A673 (cell line): ENCODE results near the gene SLC5A6. TPM values are rescaled to one million over a fixed set of nuclear protein-coding genes. Genes with fewer than 3 reads are reported as not detected.
A peak's percentile ranks its signal among the peaks of the same experiment; 100 is the strongest.

Source experiments
- BruUV-seq: library from RNA; stranded (reverse); fragments of 400-500 nt; replicated peaks from 2 replicates; lab custom pipeline; 2021; lab: Mats Ljungman, UMichigan
- CTCF ChIA-PET: fragments of 300-600 bp; sonication (Branson Sonifier 250); formaldehyde crosslinking; loops from one replicate; lab custom pipeline; 2022; ENCODE audit warnings: antibody characterized with exemption; lab: Charles Lee
- POLR2A ChIA-PET: fragments of 300-600 bp; sonication (Branson Sonifier 250); formaldehyde crosslinking; loops from one replicate; lab custom pipeline; 2022; ENCODE audit warnings: antibody characterized with exemption; ENCODE audit not compliant: low non-redundant PET; lab: Charles Lee
- DNase-seq: peaks from one replicate; pipeline ENCODE4 v3.0.0-alpha.2; 2015; ENCODE audit warnings: low spot score
- H3K27ac ChIP-seq: fragments of 200-600 bp; sonication (generic); 2 replicates; pipeline ENCODE4 v1.5.1; 2016; ENCODE audit warnings: mixed run types, low read depth, mild to moderate bottlenecking, mixed read lengths, antibody characterized with exemption, low read length; ENCODE audit not compliant: poor library complexity, severe bottlenecking
- H3K27me3 ChIP-seq: fragments of 200-600 bp; sonication (generic); replicated peaks from 2 replicates; pipeline ENCODE4 v1.6.1; 2017; ENCODE audit warnings: mixed run types, low read depth, mild to moderate bottlenecking, mixed read lengths, antibody characterized with exemption, low read length; ENCODE audit not compliant: insufficient read depth, poor library complexity
- H3K36me3 ChIP-seq: fragments of 200-600 bp; sonication (generic); 2 replicates; pipeline ENCODE4 v1.6.1; 2016; ENCODE audit warnings: mixed run types, mild to moderate bottlenecking, mixed read lengths, antibody characterized with exemption, low read length; ENCODE audit not compliant: insufficient read depth, poor library complexity, severe bottlenecking
- H3K4me1 ChIP-seq: fragments of 200-600 bp; sonication (generic); 2 replicates; pipeline ENCODE4 v1.6.1; 2017; ENCODE audit warnings: mixed run types, mild to moderate bottlenecking, mixed read lengths, antibody characterized with exemption, low read length; ENCODE audit not compliant: insufficient read depth, poor library complexity, severe bottlenecking
- H3K4me3 ChIP-seq: fragments of 200-600 bp; sonication (generic); 2 replicates; pipeline ENCODE4 v1.5.1; 2016; ENCODE audit warnings: low read depth, mixed run types, mild to moderate bottlenecking, mixed read lengths, low read length; ENCODE audit not compliant: poor library complexity, severe bottlenecking
- H3K9me3 ChIP-seq: fragments of 200-600 bp; sonication (generic); 2 replicates; pipeline ENCODE4 v1.6.1; 2016; ENCODE audit warnings: mixed run types, low read depth, mild to moderate bottlenecking, mixed read lengths, antibody characterized with exemption, low read length; ENCODE audit not compliant: poor library complexity, severe bottlenecking
- EZH2 ChIP-seq: fragments of 200-600 bp; sonication (generic); IDR thresholded peaks from 2 replicates; pipeline ENCODE4 v1.6.1; 2017; ENCODE audit warnings: borderline replicate concordance, low read depth, mild to moderate bottlenecking, mixed read lengths, antibody characterized with exemption, low read length; ENCODE audit not compliant: poor library complexity, severe bottlenecking
- intact Hi-C: fragments of 100-400 bp; cut with micrococcal nuclease; formaldehyde crosslinking; loops from one replicate; pipeline ENCODE4 v1.10.0; 2022; ENCODE audit not compliant: unreplicated experiment
- total RNA-seq: library from RNA; stranded (reverse); gene quantifications from 2 replicates; pipeline ENCODE4 v1.2.3, GENCODE V29; 2021
- TF ChIP-seq, protein P1 (sequence below): fragments of 300-800, 200-600 bp; sonication (generic); conservative IDR thresholded peaks from 2 replicates; pipeline ENCODE4 v1.5.1; 2017; ENCODE audit warnings: low read depth, mild to moderate bottlenecking, antibody characterized with exemption, low read length, moderate library complexity, mixed read lengths

The SLC5A6 gene
- total RNA-seq, 1 experiment from 2014 or later: 515 TPM

DNA sequence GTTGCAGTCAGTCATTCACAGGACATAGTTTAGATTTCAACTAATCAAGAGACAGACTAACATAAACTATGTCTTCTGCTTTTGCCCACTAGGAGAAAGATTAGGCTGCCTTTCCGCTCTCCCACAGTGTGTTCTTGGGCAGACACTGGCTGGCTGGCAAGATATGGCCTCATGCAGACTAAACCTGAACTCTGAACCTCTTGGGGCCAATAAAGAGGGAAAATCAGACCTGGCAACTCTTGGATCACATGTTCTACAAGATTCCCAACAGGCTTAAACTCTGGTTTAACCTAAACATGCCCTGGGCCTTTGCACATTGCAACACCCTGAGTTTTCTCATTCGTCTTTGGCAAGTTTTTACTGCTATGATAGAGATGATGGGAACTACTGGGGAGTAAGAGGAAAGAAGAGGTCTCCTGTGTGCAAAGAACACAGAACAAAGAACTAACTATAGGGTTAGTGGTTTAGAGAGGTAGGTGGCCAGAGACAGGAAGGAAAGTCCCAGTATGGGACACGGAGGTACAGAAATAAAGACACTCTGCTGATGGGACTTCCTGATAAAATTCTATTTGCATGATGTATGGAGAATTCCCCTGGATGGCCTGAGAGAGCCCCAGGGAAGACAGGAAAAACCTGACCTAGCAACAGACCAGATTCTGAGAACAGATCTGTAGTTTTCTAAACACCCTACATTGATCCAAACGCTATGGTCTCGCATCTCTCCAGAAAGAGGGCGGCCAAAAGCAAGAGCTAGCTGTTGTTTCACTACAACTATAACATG lies 2.3 kb downstream of the SLC5A6 start:
- H3K36me3 ChIP-seq: peaks cover 41% of the 10 kb centered on the region

DNA sequence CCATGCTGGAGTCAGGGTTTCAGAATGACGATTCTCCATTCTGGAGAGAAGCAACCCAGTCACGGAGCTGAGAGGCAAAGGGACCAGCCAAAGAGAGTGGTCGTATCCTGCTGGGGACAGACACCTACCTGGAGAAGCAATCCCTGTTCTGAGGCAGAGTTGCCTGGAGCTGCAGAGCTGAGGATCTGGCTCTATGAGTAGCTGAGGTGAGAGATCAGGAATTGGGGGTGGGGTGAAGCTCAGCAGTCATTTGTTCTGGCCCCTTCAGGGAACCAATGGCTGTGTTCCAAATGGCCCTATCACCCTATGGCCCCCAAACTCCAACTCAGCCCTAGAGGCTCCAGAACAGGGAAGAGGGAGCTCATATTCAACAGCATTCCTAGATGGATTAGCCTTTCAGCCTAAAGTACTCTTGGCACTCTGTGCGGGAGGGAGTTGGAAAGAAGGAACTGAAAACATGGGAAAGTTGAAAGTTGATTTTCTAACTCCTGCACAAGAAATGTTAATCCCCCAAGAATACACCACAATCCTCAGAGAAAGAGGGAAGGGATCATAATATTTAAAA lies 3.5 kb downstream of the SLC5A6 start:
- Histone ChIP-seq H3K27ac (peak overlapping the region; percentile 98), H3K36me3 (peaks cover 50% of the 10 kb centered on the region), H3K27me3 (no peaks in the 10 kb centered on the region), H3K9me3 (no peaks in the 10 kb centered on the region), H3K4me3 (peak overlapping the region; percentile 72), H3K4me1 (peaks cover 46% of the 10 kb centered on the region)
- no TSS peak for BruUV-seq
- ChIA-PET POLR2A (no interaction called here), CTCF (no interaction called here)
- no peak for DNase-seq
- no peak for TF ChIP-seq EZH2
- TF ChIP-seq, protein P1, sequence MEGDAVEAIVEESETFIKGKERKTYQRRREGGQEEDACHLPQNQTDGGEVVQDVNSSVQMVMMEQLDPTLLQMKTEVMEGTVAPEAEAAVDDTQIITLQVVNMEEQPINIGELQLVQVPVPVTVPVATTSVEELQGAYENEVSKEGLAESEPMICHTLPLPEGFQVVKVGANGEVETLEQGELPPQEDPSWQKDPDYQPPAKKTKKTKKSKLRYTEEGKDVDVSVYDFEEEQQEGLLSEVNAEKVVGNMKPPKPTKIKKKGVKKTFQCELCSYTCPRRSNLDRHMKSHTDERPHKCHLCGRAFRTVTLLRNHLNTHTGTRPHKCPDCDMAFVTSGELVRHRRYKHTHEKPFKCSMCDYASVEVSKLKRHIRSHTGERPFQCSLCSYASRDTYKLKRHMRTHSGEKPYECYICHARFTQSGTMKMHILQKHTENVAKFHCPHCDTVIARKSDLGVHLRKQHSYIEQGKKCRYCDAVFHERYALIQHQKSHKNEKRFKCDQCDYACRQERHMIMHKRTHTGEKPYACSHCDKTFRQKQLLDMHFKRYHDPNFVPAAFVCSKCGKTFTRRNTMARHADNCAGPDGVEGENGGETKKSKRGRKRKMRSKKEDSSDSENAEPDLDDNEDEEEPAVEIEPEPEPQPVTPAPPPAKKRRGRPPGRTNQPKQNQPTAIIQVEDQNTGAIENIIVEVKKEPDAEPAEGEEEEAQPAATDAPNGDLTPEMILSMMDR: no peak
- intact Hi-C loops: no loop called here

More for the DNA sequence above, 2.3 kb downstream of the SLC5A6 start:
- Histone ChIP-seq H3K27ac (peak overlapping the region; percentile 98), H3K4me3 (peak overlapping the region; percentile 72), H3K9me3 (no peaks in the 10 kb centered on the region), H3K4me1 (peaks cover 58% of the 10 kb centered on the region), H3K27me3 (no peaks in the 10 kb centered on the region)
- TF ChIP-seq, protein P1: no peak
- no peak for TF ChIP-seq EZH2
- ChIA-PET CTCF (interaction anchor here (0.6 kb wide), 1 partner anchor 10 kb away, joined by 3 read pairs; no protein-coding TSS in a partner anchor), POLR2A (interaction anchor here (0.6 kb wide), 1 partner anchor 251 kb away, joined by 8 read pairs; no protein-coding TSS in a partner anchor)
- intact Hi-C loops: no loop called here
- DNase-seq: peak; percentile 57
- TSS peak; percentile 10 for BruUV-seq

DNA sequence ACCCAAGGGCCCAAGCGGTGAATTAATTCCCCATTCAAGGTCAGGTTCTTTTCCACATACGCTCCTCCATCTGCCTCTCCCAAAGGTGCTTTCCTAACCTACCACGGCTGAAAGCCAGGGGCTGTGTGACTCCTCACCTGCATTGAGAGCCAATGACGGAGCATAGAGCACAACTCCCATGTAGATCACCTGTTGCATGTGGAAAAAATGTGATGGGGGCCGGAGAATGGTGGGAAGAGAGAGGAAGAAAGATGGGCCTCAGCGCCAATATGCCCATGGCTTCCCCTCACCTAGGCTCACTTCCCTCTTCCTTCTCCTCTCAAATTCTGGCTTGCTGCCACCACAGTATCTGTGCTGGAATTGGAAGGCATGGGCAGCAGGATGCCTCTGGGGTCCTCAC lies 5.7 kb downstream of the SLC5A6 start:
- H3K27me3 ChIP-seq: no peaks in the 10 kb centered on the region
- no peak for TF ChIP-seq EZH2
- TF ChIP-seq, protein P1: no peak
- H3K9me3 ChIP-seq: no peaks in the 10 kb centered on the region
- peaks cover 72% of the 10 kb centered on the region for H3K36me3 ChIP-seq
- POLR2A ChIA-PET: no interaction called here
- intact Hi-C loops: no loop called here
- H3K4me3 ChIP-seq: peak overlapping the region; percentile 72
- no TSS peak for BruUV-seq
- CTCF ChIA-PET: no interaction called here
- peak overlapping the region; percentile 39 for H3K27ac ChIP-seq
- peaks cover 42% of the 10 kb centered on the region for H3K4me1 ChIP-seq
- DNase-seq: no peak
